HG03378 (cell line): ENCODE measurements around the gene PGF.
"Not testable (repeated sequence)": the region's sequence is repeated elsewhere in the genome, so short reads cannot be mapped to it uniquely, and the experiment has no call there.

ENCODE experiments used
- ATAC-seq: cut with Tn5 transposase; IDR thresholded peaks from one replicate; pipeline ENCODE4 v1.9.1; 2021; ENCODE audit warnings: mild to moderate bottlenecking, moderate library complexity; ENCODE audit not compliant: unreplicated experiment

Gene PGF

DNA sequence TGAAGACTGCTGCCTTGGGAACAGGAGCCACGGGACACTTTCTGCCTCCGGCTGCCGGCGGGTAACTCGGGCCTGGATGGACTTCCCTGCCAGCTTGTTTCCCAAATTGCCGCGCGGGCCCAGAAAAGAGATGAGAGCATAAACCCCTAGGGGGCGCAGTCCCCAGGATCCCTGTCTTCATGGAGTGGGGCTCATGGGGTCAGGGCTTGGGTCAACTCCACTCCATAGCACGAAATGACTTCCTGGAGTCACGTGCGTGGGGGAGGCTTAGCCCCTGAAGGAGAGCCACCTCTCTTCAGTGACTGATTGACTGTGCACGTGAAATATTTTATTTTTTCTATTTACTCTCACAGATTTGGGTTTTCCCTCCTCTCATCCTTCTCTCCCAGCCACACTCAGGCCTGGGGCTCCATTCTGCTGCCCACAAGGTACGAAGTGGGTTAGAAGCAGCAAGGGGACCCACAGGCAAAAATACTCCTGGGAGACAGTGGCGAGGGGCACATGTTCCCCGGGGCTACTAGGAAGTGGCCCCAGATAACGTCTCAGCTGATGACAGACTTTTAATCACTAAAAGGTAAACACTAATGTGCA is 10.0 kb downstream of the PGF start:
- no peak for ATAC-seq

GRCh38 chr14:74942608-74943007 is 12.8 kb downstream of the PGF start:
- ATAC-seq, result no peak

DNA sequence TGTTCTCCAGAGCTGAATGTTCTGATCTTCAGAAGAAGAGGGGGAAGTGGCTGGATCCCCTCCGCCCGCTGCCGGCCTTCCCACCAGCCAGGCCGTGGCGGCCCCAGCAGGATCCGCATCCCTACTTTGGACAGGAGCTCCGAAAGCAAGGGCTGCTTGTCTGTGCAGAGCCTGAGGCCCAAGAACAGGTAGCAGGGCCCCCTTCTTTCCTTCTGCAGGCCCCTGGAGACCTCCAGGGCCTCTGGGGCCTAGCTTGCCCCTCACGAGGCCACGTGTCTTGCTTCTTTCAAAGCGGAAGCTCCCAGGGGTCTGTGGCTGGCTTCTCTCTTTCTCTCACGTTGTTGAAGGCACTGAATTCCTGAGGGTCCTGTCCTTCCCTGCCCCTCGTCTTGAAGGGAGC is 13.2 kb downstream of the PGF start:
- no peak for ATAC-seq

GRCh38 chr14:74941676-74942097 is 13.7 kb downstream of the PGF start:
- no peak for ATAC-seq

DNA sequence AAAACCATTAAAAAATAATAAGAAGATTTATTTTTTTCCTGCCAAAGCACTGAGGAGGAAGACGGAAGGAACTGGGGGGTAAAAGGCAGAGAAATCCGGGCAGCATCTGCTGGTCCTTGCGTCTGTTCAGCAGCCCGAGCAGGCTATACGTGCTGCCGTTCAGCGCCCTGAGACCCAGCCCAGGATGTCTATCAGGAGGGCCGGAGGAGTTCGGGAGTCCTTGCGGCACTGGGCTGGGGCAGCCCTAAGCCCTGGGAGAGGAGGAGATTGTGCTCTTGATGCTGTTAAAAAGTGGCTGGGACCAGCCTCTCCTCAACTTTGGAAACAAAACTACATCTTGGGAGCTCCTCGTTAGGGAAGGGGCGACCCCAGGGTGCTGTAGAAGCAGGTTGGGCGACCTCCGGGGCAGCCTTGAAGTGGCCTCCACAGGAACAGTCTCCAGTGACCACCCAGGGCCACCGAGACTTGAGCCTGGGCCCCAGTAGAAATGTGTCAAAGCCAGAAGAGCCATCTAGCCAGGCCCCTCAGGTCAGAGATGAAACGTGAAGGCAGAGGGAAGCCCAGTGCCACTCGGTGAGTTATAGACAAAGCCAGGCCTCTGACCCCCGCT is 14.3 kb downstream of the PGF start:
- no peak for ATAC-seq

DNA sequence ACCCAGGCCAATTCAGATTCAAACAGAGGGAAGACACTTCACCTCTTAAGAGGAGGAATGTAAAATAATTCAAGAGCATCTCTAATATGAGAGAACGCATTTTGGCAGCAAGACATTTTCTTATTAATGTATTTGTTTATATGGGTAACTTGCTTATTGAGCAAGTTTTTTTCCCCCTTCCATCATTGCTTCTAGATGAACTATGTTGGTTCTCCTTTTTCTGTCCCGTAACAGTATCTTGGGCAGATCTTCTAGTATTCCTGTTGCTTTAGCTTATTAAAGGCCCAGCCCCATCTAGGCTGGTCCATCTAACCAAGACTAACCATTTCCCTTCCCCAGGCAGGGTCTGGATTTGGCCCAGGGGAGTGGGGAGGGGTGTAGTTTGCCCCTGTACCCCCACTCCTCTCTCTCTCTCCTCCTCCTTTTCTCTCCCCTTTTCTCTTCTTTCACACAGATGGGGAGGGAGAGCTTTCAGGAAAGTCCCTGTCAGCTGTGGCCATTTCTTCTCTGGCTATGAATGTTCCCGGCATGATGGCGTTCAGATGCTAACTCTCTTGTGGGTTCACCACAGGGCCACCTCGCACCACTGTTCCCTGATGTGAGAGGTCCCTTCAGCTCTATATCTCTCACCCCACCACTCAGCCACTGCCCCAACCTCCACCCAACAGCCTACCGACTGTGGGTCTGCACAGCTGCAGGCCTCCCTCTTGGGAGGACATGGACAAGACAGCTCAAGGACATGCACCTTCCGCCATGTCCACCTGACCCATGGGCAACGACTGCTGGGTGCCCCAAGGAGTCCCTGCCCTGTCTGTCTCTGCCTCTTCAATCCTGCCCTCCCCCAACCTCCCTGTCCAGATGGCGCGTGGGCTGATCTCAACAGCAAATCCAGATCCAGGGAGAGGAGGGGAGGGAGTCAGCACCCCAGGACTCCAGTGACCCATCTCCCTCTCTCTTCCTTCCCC is 16.6 kb downstream of the PGF start:
- ATAC-seq, result no peak

- no peak for ATAC-seq
These were observed 18.2 kb downstream of the PGF start for GRCh38 chr14:74937171-74937570.

GRCh38 chr14:74936731-74937130 is 18.7 kb downstream of the PGF start:
- no peak for ATAC-seq

- no peak for ATAC-seq
These were observed 19.2 kb downstream of the PGF start for GRCh38 chr14:74936151-74936550.

GRCh38 chr14:74935360-74935680 is 20.1 kb downstream of the PGF start:
- ATAC-seq, result no peak

GRCh38 chr14:74934476-74935359 is 20.7 kb downstream of the PGF start:
- no peak for ATAC-seq

DNA sequence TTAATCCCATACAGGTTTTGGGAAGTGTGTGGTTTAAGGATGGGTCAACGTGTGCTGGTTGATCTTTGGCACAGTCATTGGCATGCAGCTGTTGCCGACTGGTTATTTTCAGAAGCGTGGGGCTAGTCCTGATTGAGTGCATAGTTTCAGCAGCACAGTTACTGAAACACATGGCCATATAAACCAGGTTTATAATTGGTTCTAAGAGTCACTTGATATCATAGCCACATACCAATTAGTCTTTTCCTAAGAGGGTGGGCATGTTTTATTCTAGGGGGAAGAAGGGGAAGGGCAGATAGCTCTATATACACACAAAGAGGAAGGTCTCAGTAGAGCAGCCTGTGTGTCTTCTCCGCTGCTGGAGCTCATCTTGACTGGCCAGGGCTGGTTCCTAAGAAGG is 21.4 kb downstream of the PGF start:
- no peak for ATAC-seq

GRCh38 chr14:74932936-74933335 is 22.5 kb downstream of the PGF start:
- not testable (repeated sequence) for ATAC-seq

DNA sequence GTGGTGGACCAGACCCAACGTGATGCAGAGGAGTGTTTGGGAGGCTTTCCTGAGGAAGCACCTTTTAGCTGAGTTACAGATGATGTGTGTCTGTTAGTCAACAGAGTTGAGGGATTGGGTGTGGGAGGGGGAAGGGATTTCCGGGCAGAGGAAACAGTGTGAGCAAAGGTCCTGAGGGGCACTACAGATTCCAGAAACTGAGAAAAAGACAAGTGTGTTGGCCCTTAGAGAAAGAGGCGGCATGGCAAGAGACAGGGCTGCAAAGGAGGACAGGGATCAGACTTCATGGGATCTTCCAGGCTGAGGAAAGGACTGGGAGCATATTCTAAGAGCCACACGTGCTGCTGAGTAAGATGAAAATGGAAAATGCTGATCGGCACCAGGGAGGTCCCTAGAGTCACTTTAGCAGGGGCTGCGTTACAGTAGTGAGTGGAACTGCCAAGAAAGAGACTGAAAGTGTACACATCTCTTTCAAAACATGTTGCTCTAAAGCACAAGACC is 22.9 kb downstream of the PGF start:
- ATAC-seq, result no peak

GRCh38 chr14:74931744-74932143 is 23.7 kb downstream of the PGF start:
- not testable (repeated sequence) for ATAC-seq

- no peak for ATAC-seq
These were observed 26.2 kb downstream of the PGF start for GRCh38 chr14:74929242-74929641.

DNA sequence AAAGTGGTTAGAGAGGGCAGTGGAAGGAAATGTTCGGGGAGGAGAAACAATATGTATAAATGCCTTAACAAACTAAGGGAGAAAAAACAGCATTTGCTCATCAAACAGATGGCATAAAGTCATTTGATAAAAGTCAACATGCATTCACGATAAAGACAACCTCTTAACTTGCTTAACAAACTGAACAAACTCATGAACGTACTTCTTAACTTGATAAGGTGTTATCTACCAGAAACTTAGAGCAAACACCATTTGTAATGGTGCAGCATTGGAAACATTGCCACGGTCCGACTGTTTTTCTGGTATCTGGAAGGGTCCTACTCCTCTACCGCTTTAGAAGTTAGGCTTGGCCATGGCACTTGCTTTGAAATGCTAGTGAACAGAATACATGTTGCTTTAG is 28.2 kb downstream of the PGF start:
- ATAC-seq, result no peak

DNA sequence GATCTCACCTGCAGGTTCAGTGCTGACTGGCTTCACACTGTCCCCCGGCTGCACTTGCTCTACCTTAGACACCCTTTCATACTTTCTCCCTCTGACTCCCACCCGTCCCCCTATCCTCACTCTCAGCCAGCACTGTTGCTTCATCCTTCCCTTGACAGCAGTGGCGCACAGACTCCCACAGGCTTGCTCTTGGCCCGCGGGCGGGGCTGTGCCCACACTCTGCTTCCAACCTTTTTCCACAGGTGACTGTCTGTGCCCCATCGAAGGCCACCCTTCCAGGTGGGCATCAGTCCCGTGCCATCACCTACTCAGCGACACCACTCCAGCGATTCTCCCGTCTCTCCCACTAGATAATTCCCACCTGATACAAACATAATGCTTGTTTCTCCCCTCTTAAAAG is 31.3 kb downstream of the PGF start:
- no peak for ATAC-seq

DNA sequence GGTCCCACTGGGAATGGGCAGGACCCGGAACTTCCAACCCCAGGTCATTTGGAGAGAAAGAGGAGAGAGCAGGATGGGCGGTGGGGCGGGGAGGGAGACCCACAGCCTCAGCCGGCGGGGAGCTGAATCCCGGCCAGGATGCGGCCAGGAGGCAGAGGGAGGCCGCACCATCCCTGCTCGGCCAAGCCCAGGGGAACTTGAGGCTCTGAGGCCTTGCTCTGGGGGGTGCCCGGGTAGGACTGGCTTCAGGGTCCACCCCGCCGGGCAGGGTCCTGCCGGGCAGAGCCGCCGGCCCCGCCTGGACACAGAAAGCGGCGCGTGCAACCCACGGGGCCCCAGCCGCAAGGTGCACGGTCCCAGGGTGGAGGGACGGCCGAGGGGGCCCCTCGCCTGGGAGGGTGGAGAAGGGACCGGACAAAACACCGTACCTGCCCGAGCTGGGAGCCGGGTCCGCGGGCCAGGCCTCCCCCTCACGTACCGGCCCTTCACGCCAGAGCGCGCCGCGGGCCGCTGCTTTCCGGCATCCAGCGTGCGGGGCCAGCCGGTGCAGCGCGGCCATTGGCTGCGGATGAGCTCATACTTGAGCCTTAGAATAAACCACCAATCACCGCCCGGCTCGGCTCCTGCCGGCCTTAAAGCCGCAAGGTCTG is 32.5 kb downstream of the PGF start, which contains the start of gene RPS6KL1:
Gene RPS6KL1, minus strand, starts transcription at position 509 of the 650 bp plus-strand sequence. CDS start 1,719 bp downstream, outside the sequence.
- peak; percentile 74 for ATAC-seq
